Keratinocyte (primary cell): ENCODE results near the gene TTC39C.

Source experiments
- EZH2 ChIP-seq: IDR thresholded peaks from one replicate; pipeline ENCODE4 v1.6.1; 2012; ENCODE audit warnings: inconsistent platforms, mild to moderate bottlenecking, low read length, moderate library complexity
- TF ChIP-seq, protein P1 (sequence below), 3 experiments: IDR thresholded peaks in 1 of 3; conservative IDR thresholded peaks in 1 of 3; optimal IDR thresholded peaks in 1 of 3; 2 replicates in 2 of 3; 3 replicates in 1 of 3; pipeline versions ENCODE3 to v1.5.1; 2011; ENCODE audit warnings: low read length in 3 of 3, mild to moderate bottlenecking in 3 of 3, moderate library complexity in 2 of 3, control low read depth in 1 of 3, inconsistent platforms in 1 of 3; ENCODE audit not compliant: insufficient read depth in 2 of 3; ENCODE audit errors: extremely low read depth in 1 of 3

DNA sequence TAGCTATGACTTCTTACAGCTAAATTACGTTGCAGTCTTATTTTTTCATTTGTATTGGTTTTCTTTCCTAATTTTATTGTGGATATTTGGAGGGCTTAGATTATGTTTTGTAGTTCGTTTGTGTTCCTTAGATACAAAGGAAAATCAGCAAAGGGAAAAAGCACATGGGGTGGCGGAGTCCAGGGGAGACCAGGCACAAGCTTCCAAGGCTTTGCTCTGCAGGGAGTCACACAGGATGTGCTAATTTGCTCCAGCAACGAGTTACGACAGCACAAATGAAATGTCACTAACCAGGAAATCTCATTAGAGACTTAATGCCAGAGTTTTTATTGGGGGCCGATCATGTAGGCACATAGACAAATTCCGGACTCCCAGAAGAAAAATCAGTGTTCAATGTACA is 63.8 kb downstream of the TTC39C start:
- TF ChIP-seq, protein P1, sequence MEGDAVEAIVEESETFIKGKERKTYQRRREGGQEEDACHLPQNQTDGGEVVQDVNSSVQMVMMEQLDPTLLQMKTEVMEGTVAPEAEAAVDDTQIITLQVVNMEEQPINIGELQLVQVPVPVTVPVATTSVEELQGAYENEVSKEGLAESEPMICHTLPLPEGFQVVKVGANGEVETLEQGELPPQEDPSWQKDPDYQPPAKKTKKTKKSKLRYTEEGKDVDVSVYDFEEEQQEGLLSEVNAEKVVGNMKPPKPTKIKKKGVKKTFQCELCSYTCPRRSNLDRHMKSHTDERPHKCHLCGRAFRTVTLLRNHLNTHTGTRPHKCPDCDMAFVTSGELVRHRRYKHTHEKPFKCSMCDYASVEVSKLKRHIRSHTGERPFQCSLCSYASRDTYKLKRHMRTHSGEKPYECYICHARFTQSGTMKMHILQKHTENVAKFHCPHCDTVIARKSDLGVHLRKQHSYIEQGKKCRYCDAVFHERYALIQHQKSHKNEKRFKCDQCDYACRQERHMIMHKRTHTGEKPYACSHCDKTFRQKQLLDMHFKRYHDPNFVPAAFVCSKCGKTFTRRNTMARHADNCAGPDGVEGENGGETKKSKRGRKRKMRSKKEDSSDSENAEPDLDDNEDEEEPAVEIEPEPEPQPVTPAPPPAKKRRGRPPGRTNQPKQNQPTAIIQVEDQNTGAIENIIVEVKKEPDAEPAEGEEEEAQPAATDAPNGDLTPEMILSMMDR (optimal IDR thresholded peaks at IDR 0.05 in 1 of 3, IDR thresholded peaks at IDR 0.05 in 1 of 3, conservative IDR thresholded peaks at IDR 0.05 in 1 of 3; ENCODE audit: extremely low read depth in 1 of 3, insufficient read depth in 2 of 3, low read length in 3 of 3), result no peak
- no peak for TF ChIP-seq EZH2
